OCI-LY1 (cell line): ENCODE data around the gene SURF6.

Experiments
- EZH2 ChIP-seq: fragments of 200-600 bp; sonication (generic), shearing (Covaris generic); IDR thresholded peaks from 2 replicates; pipeline ENCODE4 v1.8.0; 2017; ENCODE audit warnings: borderline replicate concordance, mixed run types, mild to moderate bottlenecking, antibody characterized with exemption, low read length, moderate library complexity, mixed read lengths
- TF ChIP-seq, protein P1 (sequence below): fragments of 200-600 bp; sonication (generic), shearing (Covaris generic); IDR thresholded peaks from 2 replicates; pipeline ENCODE4 v1.5.1; 2017; ENCODE audit warnings: mild to moderate bottlenecking, antibody characterized with exemption, low read length, moderate library complexity, mixed read lengths

DNA sequence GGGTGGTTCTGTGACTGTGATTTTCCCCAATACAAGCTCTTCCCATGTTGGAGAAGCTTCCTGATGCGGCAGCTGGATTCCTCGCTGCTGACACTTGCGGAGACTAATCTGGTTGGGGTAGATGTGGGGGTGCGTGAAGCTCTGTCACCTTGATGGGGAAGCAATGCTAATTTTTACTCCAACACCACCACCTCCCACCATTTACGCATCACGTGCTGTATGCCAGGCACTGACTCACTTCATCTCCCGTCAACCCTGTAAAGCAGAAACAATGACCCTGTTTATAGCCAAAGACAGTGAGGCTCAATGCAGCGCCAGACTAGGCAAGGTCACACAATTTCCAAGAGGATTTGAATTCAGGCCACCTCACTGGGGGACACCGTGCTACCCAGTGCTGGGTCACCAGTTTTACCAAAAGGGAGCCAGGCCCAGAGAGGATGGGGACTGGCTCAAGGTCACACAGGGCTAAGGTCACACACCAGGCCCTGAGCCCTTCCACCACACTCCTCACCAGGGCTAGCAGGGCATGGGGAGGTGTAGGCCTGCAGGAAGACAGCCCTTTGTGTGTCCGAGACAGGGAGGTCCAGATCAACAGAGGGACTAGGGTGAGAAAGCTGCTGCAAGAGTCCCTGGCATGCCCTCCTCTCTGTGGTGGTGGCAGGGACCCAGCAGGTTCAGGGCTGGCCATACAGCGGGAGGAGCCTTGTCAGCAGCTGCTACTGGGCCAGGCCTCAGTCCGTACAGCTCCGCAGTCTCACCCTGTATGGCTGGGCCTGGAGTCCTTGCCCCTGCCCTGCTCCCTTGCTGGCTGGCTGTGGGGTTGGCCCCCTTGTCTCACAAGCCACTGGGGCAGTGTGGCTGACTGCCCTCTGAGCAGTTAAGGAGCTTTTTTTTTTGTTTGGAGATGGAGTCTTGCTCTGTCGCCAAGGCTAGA, 43.4 kb upstream of the SURF6 start:
- TF ChIP-seq EZH2 = no peak
- TF ChIP-seq, protein P1, sequence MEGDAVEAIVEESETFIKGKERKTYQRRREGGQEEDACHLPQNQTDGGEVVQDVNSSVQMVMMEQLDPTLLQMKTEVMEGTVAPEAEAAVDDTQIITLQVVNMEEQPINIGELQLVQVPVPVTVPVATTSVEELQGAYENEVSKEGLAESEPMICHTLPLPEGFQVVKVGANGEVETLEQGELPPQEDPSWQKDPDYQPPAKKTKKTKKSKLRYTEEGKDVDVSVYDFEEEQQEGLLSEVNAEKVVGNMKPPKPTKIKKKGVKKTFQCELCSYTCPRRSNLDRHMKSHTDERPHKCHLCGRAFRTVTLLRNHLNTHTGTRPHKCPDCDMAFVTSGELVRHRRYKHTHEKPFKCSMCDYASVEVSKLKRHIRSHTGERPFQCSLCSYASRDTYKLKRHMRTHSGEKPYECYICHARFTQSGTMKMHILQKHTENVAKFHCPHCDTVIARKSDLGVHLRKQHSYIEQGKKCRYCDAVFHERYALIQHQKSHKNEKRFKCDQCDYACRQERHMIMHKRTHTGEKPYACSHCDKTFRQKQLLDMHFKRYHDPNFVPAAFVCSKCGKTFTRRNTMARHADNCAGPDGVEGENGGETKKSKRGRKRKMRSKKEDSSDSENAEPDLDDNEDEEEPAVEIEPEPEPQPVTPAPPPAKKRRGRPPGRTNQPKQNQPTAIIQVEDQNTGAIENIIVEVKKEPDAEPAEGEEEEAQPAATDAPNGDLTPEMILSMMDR = no peak
